Measurements from ENCODE around the gene TFDP2.
"Not testable (repeated sequence)": the region's sequence is repeated elsewhere in the genome, so short reads cannot be mapped to it uniquely, and the experiment has no call there.

TFDP2 gene

GRCh38 chr3:142140608-142141285 is 8.6 kb downstream of the TFDP2 start:
- H3K18ac ChIP-seq (ENCODE audit: low read length); H2BK120ac ChIP-seq (ENCODE audit: insufficient read depth, low read length, poor library complexity); H4K8ac ChIP-seq (ENCODE audit: low read depth, low read length); H3K14ac ChIP-seq (ENCODE audit: low read length); H2AFZ ChIP-seq (ENCODE audit: insufficient read depth, low read length, poor library complexity); H3K79me2 ChIP-seq (ENCODE audit: control insufficient read depth, insufficient read depth, low read length, poor library complexity); H3K9ac ChIP-seq (ENCODE audit: low read length); H3K4ac ChIP-seq (ENCODE audit: low read depth, low read length); H3K4me2 ChIP-seq (ENCODE audit: low read length); H2AK5ac ChIP-seq (ENCODE audit: low read length); H4K91ac ChIP-seq (ENCODE audit: low read depth, low read length); H3K9me3 ChIP-seq (ENCODE audit: insufficient read depth, low read depth, low read length); H3K23ac ChIP-seq (ENCODE audit: low read length); H2BK12ac ChIP-seq (ENCODE audit: low read length); H3K4me3 ChIP-seq (ENCODE audit: low read depth, low read length); H3K4me1 ChIP-seq (ENCODE audit: control insufficient read depth in 1 of 2, insufficient read depth in 2 of 2, low read length in 2 of 2); H2BK5ac ChIP-seq (ENCODE audit: low read depth, low read length, poor library complexity); H3K36me3 ChIP-seq (ENCODE audit: control insufficient read depth in 1 of 2, insufficient read depth in 2 of 2, low read length in 2 of 2); H3K27me3 ChIP-seq (ENCODE audit: insufficient read depth, low read length); H3K79me1 ChIP-seq (ENCODE audit: low read length); DNase-seq; H4K12ac ChIP-seq (ENCODE audit: low read depth, low read length); H3K27ac ChIP-seq (ENCODE audit: low read depth, low read length): not testable (repeated sequence)
- WGBS (ENCODE audit: extremely low coverage, insufficient coverage, insufficient read length), result no CpG with 5 or more reads among the region's 15 CpGs

DNA sequence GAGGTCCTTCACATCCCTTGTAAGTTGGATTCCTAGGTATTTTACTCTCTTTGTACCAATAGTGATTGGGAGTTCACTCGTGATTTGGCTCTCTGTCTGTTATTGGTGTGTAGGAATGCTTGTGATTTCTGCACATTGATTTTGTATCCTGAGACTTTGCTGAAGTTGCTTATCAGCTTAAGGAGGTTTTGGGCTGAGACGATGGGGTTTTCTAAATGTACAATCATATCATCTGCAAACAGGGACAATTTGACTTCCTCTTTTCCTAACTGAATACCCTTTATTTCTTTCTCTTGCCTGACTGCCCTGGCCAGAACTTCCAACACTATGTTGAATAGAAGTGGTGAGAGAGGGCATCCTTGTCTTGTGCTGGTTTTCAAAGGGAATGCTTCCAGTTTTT is 12.3 kb downstream of the TFDP2 start:
- not testable (repeated sequence) for H3K9ac ChIP-seq (ENCODE audit: low read length); H3K9me3 ChIP-seq (ENCODE audit: insufficient read depth, low read depth, low read length); H3K79me2 ChIP-seq (ENCODE audit: control insufficient read depth, insufficient read depth, low read length, poor library complexity); H3K4me1 ChIP-seq (ENCODE audit: control insufficient read depth in 1 of 2, insufficient read depth in 2 of 2, low read length in 2 of 2); H3K36me3 ChIP-seq (ENCODE audit: control insufficient read depth in 1 of 2, insufficient read depth in 2 of 2, low read length in 2 of 2); H3K27ac ChIP-seq (ENCODE audit: low read depth, low read length); H2AFZ ChIP-seq (ENCODE audit: insufficient read depth, low read length, poor library complexity); H4K8ac ChIP-seq (ENCODE audit: low read depth, low read length); H3K18ac ChIP-seq (ENCODE audit: low read length); H3K4me2 ChIP-seq (ENCODE audit: low read length); H4K12ac ChIP-seq (ENCODE audit: low read depth, low read length); H3K4me3 ChIP-seq (ENCODE audit: low read depth, low read length); H4K91ac ChIP-seq (ENCODE audit: low read depth, low read length); H3K14ac ChIP-seq (ENCODE audit: low read length); H3K27me3 ChIP-seq (ENCODE audit: insufficient read depth, low read length); H2AK5ac ChIP-seq (ENCODE audit: low read length); H3K23ac ChIP-seq (ENCODE audit: low read length); H3K79me1 ChIP-seq (ENCODE audit: low read length); DNase-seq; H2BK12ac ChIP-seq (ENCODE audit: low read length); H2BK120ac ChIP-seq (ENCODE audit: insufficient read depth, low read length, poor library complexity); H3K4ac ChIP-seq (ENCODE audit: low read depth, low read length); H2BK5ac ChIP-seq (ENCODE audit: low read depth, low read length, poor library complexity)
- WGBS (ENCODE audit: extremely low coverage, insufficient coverage, insufficient read length), result no CpG with 5 or more reads among the region's 2 CpGs

DNA sequence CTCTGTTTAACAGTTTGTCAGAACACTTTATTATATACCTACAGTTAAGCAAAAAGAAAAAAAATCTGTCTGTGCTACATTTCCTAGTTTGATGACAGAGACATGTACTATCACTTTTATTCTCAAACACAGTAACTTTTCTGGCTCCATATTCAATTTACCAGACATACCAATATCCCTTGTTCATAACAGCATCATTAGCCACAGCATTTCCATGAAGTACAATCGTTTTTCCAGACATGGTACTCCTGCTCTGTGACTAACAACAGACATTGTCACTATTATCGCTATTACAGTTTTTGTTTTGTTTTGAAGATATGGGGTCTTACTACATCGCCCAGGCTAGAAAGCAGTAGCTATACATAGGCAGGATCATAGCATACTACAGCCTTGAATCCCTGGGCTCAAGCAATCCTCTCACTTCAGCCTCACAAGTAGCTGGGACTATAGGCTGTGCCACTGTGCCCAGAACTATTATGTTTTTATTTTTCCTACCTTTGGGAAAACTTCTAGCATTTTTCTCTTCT is 14.5 kb downstream of the TFDP2 start:
- Histone ChIP-seq H3K9me3 (ENCODE audit: insufficient read depth, low read depth, low read length) (no peaks in the 10 kb centered on the region), H3K4ac (ENCODE audit: low read depth, low read length) (no peak overlapping the region), H3K14ac (ENCODE audit: low read length) (no peak overlapping the region), H2BK12ac (ENCODE audit: low read length) (no peak overlapping the region), H3K27me3 (ENCODE audit: insufficient read depth, low read length) (no peaks in the 10 kb centered on the region), H2AK5ac (ENCODE audit: low read length) (no peak overlapping the region), H2BK5ac (ENCODE audit: low read depth, low read length, poor library complexity) (no peak overlapping the region), H3K4me1 (ENCODE audit: control insufficient read depth in 1 of 2, insufficient read depth in 2 of 2, low read length in 2 of 2) (no peaks in the 10 kb centered on the region), H3K4me2 (ENCODE audit: low read length) (no peak overlapping the region), H3K4me3 (ENCODE audit: low read depth, low read length) (no peak overlapping the region), H3K79me1 (ENCODE audit: low read length) (no peaks in the 10 kb centered on the region), H3K36me3 (ENCODE audit: control insufficient read depth in 1 of 2, insufficient read depth in 2 of 2, low read length in 2 of 2) (no peaks in the 10 kb centered on the region), H3K9ac (ENCODE audit: low read length) (no peak overlapping the region), H4K8ac (ENCODE audit: low read depth, low read length) (no peak overlapping the region), H3K23ac (ENCODE audit: low read length) (no peak overlapping the region), H3K18ac (ENCODE audit: low read length) (no peak overlapping the region), H4K12ac (ENCODE audit: low read depth, low read length) (no peak overlapping the region), H4K91ac (ENCODE audit: low read depth, low read length) (no peak overlapping the region), H3K79me2 (ENCODE audit: control insufficient read depth, insufficient read depth, low read length, poor library complexity) (no peaks in the 10 kb centered on the region), H2AFZ (ENCODE audit: insufficient read depth, low read length, poor library complexity) (no peak overlapping the region), H3K27ac (ENCODE audit: low read depth, low read length) (no peak overlapping the region), H2BK120ac (ENCODE audit: insufficient read depth, low read length, poor library complexity) (no peak overlapping the region)
- WGBS (ENCODE audit: extremely low coverage, insufficient coverage, insufficient read length), result no CpG with 5 or more reads among the region's 3 CpGs
- no peak for DNase-seq

- WGBS (ENCODE audit: extremely low coverage, insufficient coverage, insufficient read length), result no CpG with 5 or more reads among the region's 2 CpGs
- no peaks in the 10 kb centered on the region for H3K79me1 ChIP-seq (ENCODE audit: low read length)
These were observed 19.7 kb downstream of the TFDP2 start for GRCh38 chr3:142129516-142130171.

More at GRCh38 chr3:142129516-142130171, 19.7 kb downstream of the TFDP2 start:
- Histone ChIP-seq H3K36me3 (ENCODE audit: control insufficient read depth in 1 of 2, insufficient read depth in 2 of 2, low read length in 2 of 2) (no peaks in the 10 kb centered on the region), H2BK12ac (ENCODE audit: low read length) (no peak overlapping the region), H3K4me3 (ENCODE audit: low read depth, low read length) (no peak overlapping the region), H3K4me2 (ENCODE audit: low read length) (no peak overlapping the region), H3K27ac (ENCODE audit: low read depth, low read length) (no peak overlapping the region), H2AK5ac (ENCODE audit: low read length) (no peak overlapping the region), H3K4ac (ENCODE audit: low read depth, low read length) (no peak overlapping the region), H4K12ac (ENCODE audit: low read depth, low read length) (no peak overlapping the region), H2BK120ac (ENCODE audit: insufficient read depth, low read length, poor library complexity) (no peak overlapping the region), H3K18ac (ENCODE audit: low read length) (no peak overlapping the region), H3K23ac (ENCODE audit: low read length) (no peak overlapping the region), H4K91ac (ENCODE audit: low read depth, low read length) (no peak overlapping the region), H3K4me1 (ENCODE audit: control insufficient read depth in 1 of 2, insufficient read depth in 2 of 2, low read length in 2 of 2) (no peaks in the 10 kb centered on the region), H3K79me2 (ENCODE audit: control insufficient read depth, insufficient read depth, low read length, poor library complexity) (no peaks in the 10 kb centered on the region), H2AFZ (ENCODE audit: insufficient read depth, low read length, poor library complexity) (no peak overlapping the region), H4K8ac (ENCODE audit: low read depth, low read length) (no peak overlapping the region), H3K27me3 (ENCODE audit: insufficient read depth, low read length) (no peaks in the 10 kb centered on the region), H3K9me3 (ENCODE audit: insufficient read depth, low read depth, low read length) (no peaks in the 10 kb centered on the region), H3K9ac (ENCODE audit: low read length) (no peak overlapping the region), H2BK5ac (ENCODE audit: low read depth, low read length, poor library complexity) (no peak overlapping the region), H3K14ac (ENCODE audit: low read length) (no peak overlapping the region)
- peak in 1 of 2 donors; percentile 77 for DNase-seq
